ENCODE results near the gene SYNE3. TPM values are rescaled to one million over a fixed set of nuclear protein-coding genes. Genes with fewer than 3 reads are reported as not detected.

SYNE3 gene
- total and polyA plus RNA-seq, 9 donors, result 3.7 to 26.0 (median 10.0) TPM

GRCh38 chr14:95482627-95483308, 33.7 kb downstream of the SYNE3 start:
- H3K9me3 ChIP-seq, result no peaks in the 10 kb centered on the region
- H3K27ac ChIP-seq, result peak overlapping the region; percentile 44 to 71
- H3K4me3 ChIP-seq, result no peak overlapping the region
- DNase-seq, result no peak
- no peaks in the 10 kb centered on the region for H3K36me3 ChIP-seq
- peak; percentile 13 for TF ChIP-seq EP300 (IDR thresholded peaks at IDR 0.05)
- no peak for TF ChIP-seq POLR2A (IDR thresholded peaks at IDR 0.05)
- peaks cover 18% of the 10 kb centered on the region for H3K4me1 ChIP-seq (ENCODE audit: insufficient read depth)
- 70 to 79% (median 76%) methylated on average over 12 of the region's 12 CpGs for WGBS, 3 donors
- intact Hi-C loops (cut with DNase I), result loop anchor here in 1 of 4 donors (5.0 kb wide), 1 partner anchor 50 kb away; no protein-coding TSS in a partner anchor
- H3K27me3 ChIP-seq, result no peaks in the 10 kb centered on the region

- no peak for TF ChIP-seq EP300 (IDR thresholded peaks at IDR 0.05)
- no peak for TF ChIP-seq POLR2A (IDR thresholded peaks at IDR 0.05)
- TF ChIP-seq CTCF (IDR thresholded peaks at IDR 0.05), result no peak
- no peak overlapping the region for H3K4me3 ChIP-seq
Measured at GRCh38 chr14:95481391-95482022, 34.9 kb downstream of the SYNE3 start.

GRCh38 chr14:95480887-95481226, 35.6 kb downstream of the SYNE3 start:
- H3K4me1 ChIP-seq (ENCODE audit: insufficient read depth), result peaks cover 18% of the 10 kb centered on the region
- TF ChIP-seq EP300 (IDR thresholded peaks at IDR 0.05), result no peak
- TF ChIP-seq POLR2A (IDR thresholded peaks at IDR 0.05), result no peak
- no peak for TF ChIP-seq CTCF (IDR thresholded peaks at IDR 0.05)
- H3K36me3 ChIP-seq, result no peaks in the 10 kb centered on the region
- WGBS, 3 donors, result 93 to 98% (median 94%) methylated on average over 9 of the region's 9 CpGs
- H3K27me3 ChIP-seq, result no peaks in the 10 kb centered on the region
- DNase-seq, result no peak
- H3K9me3 ChIP-seq, result no peaks in the 10 kb centered on the region
- H3K27ac ChIP-seq, result no peak overlapping the region
- no peak overlapping the region for H3K4me3 ChIP-seq
- intact Hi-C loops (cut with DNase I), result loop anchor here in 1 of 4 donors (5.0 kb wide), 1 partner anchor 51 kb away; no protein-coding TSS in a partner anchor

More at GRCh38 chr14:95481391-95482022, 34.9 kb downstream of the SYNE3 start:
- DNase-seq, result no peak
- intact Hi-C loops (cut with DNase I), result loop anchor here in 1 of 4 donors (5.0 kb wide), 1 partner anchor 51 kb away; no protein-coding TSS in a partner anchor
- Histone ChIP-seq H3K27ac (no peak overlapping the region), H3K9me3 (no peaks in the 10 kb centered on the region), H3K36me3 (no peaks in the 10 kb centered on the region), H3K4me1 (ENCODE audit: insufficient read depth) (peaks cover 18% of the 10 kb centered on the region), H3K27me3 (no peaks in the 10 kb centered on the region)
- 87 to 93% (median 90%) methylated on average over 17 to 18 of the region's 18 CpGs for WGBS, 3 donors

- H3K4me3 ChIP-seq, result no peak overlapping the region
- intact Hi-C loops (cut with DNase I), result loop anchor here in 1 of 4 donors (5.0 kb wide), 1 partner anchor 52 kb away; no protein-coding TSS in a partner anchor
- H3K36me3 ChIP-seq, result no peaks in the 10 kb centered on the region
- no peaks in the 10 kb centered on the region for H3K9me3 ChIP-seq
- H3K27ac ChIP-seq, result no peak overlapping the region
- 71 to 86% (median 85%) methylated on average over 11 of the region's 11 CpGs for WGBS, 3 donors
- no peaks in the 10 kb centered on the region for H3K27me3 ChIP-seq
- TF ChIP-seq POLR2A (IDR thresholded peaks at IDR 0.05) (no peak), CTCF (IDR thresholded peaks at IDR 0.05) (no peak), EP300 (IDR thresholded peaks at IDR 0.05) (no peak)
- DNase-seq, result peak in 1 of 5 donors; percentile 62
- H3K4me1 ChIP-seq (ENCODE audit: insufficient read depth), result peaks cover 18% of the 10 kb centered on the region
Measured at GRCh38 chr14:95480109-95480886, 36.2 kb downstream of the SYNE3 start.
